NB4 (cell line): ENCODE measurements around the gene SFXN5.

ENCODE experiments used
- DNase-seq: peaks from one replicate; pipeline ENCODE4 v3.0.0; 2010; ENCODE audit warnings: low read depth
- H3K4me3 ChIP-seq: one replicate; pipeline ENCODE4 v1.5.1; 2011; ENCODE audit warnings: mild to moderate bottlenecking, low read depth, low read length, moderate library complexity
- CTCF ChIP-seq: IDR thresholded peaks from one replicate; pipeline ENCODE4 v1.5.1; 2012; ENCODE audit warnings: low read depth, low read length
- MAX ChIP-seq: IDR thresholded peaks from 2 replicates; pipeline ENCODE4 v1.6.1; 2011; ENCODE audit warnings: low read depth, low read length
- MYC ChIP-seq: IDR thresholded peaks from 2 replicates; pipeline ENCODE4 v1.6.1; 2011; ENCODE audit warnings: low read depth, low read length
- POLR2A ChIP-seq: IDR thresholded peaks from 2 replicates; pipeline ENCODE4 v1.6.1; 2011; ENCODE audit warnings: mild to moderate bottlenecking; ENCODE audit not compliant: insufficient read length; ENCODE audit errors: extremely low read depth

SFXN5 gene

GRCh38 chr2:72954376-72955227, 116.9 kb downstream of the SFXN5 start:
- peak overlapping the region; percentile 32 for H3K4me3 ChIP-seq
- TF ChIP-seq POLR2A, result no peak
- TF ChIP-seq MAX, result no peak
- no peak for TF ChIP-seq MYC
- peak; percentile 74 for DNase-seq

- TF ChIP-seq CTCF, result no peak
- TF ChIP-seq POLR2A, result no peak
- peak; percentile 70 for DNase-seq
- H3K4me3 ChIP-seq, result peak overlapping the region; percentile 32
These were observed 117.5 kb downstream of the SFXN5 start for GRCh38 chr2:72953976-72954375.

GRCh38 chr2:72953528-72953927, 118.0 kb downstream of the SFXN5 start:
- TF ChIP-seq MYC (no peak), MAX (no peak), CTCF (no peak), POLR2A (no peak)
- DNase-seq, result no peak
- no peak overlapping the region for H3K4me3 ChIP-seq

GRCh38 chr2:72952961-72953360, 118.6 kb downstream of the SFXN5 start:
- no peak for DNase-seq
- TF ChIP-seq POLR2A, result no peak
- no peak for TF ChIP-seq MYC
- H3K4me3 ChIP-seq, result no peak overlapping the region

GRCh38 chr2:72952110-72952823, 119.2 kb downstream of the SFXN5 start:
- TF ChIP-seq CTCF, result no peak
- H3K4me3 ChIP-seq, result no peak overlapping the region
- no peak for DNase-seq

- TF ChIP-seq MYC, result no peak
- TF ChIP-seq POLR2A, result no peak
- no peak for TF ChIP-seq CTCF
- no peak for TF ChIP-seq MAX
- no peak overlapping the region for H3K4me3 ChIP-seq
- DNase-seq, result no peak
These were observed 120.0 kb downstream of the SFXN5 start for GRCh38 chr2:72951303-72952095.
